Common myeloid progenitor, CD34-positive (primary cell): ENCODE data around the gene INPP4B.
A peak's percentile ranks its signal among the peaks of the same experiment; 100 is the strongest.

Source experiments
- CTCF ChIA-PET: fragments of 350-600 bp; sonication (Branson Sonifier 250); formaldehyde crosslinking; loops from one replicate; lab custom pipeline; 2021; ENCODE audit warnings: antibody characterized with exemption; lab: Charles Lee
- POLR2A ChIA-PET: fragments of 350-600 bp; sonication (Branson Sonifier 250); formaldehyde crosslinking; loops from one replicate; lab custom pipeline; 2021; ENCODE audit warnings: antibody characterized with exemption; lab: Charles Lee
- DNase-seq, 3 donors: peaks; one replicate each; pipeline versions ENCODE4 v3.0.0 to v3.0.0-alpha.2; 2013
- H3K27ac ChIP-seq, 2 experiments: 1 replicate in 1 of 2; 2 replicates in 1 of 2; pipeline ENCODE4 v1.7.0; 2013; ENCODE audit warnings: inconsistent platforms in 2 of 2, low read length in 2 of 2, mild to moderate bottlenecking in 2 of 2, low read depth in 1 of 2, moderate library complexity in 1 of 2; ENCODE audit not compliant: severe bottlenecking in 2 of 2, insufficient read depth in 1 of 2, poor library complexity in 1 of 2
- H3K27me3 ChIP-seq, 5 experiments: replicated peaks in 2 of 5; 1 replicate in 3 of 5; 2 replicates in 2 of 5; pipeline versions ENCODE4 v1.6.1 to v1.7.0; 2013; ENCODE audit warnings: low read length in 4 of 5, mild to moderate bottlenecking in 2 of 5, moderate library complexity in 2 of 5, inconsistent platforms in 1 of 5; ENCODE audit not compliant: insufficient read depth in 5 of 5, control insufficient read depth in 4 of 5
- H3K36me3 ChIP-seq, 4 experiments: 1 replicate in 2 of 4; 2 replicates in 2 of 4; pipeline versions ENCODE4 v1.6.1 to v1.7.0; 2013; ENCODE audit warnings: low read length in 3 of 4, control low read depth in 1 of 4, mild to moderate bottlenecking in 1 of 4; ENCODE audit not compliant: control insufficient read depth in 4 of 4, insufficient read depth in 4 of 4
- H3K4me1 ChIP-seq, 4 experiments: 1 replicate in 3 of 4; 2 replicates in 1 of 4; pipeline versions ENCODE4 v1.6.1 to v1.7.1; 2013; ENCODE audit warnings: low read length in 3 of 4, mild to moderate bottlenecking in 3 of 4, control low read depth in 1 of 4, inconsistent platforms in 1 of 4, moderate library complexity in 1 of 4; ENCODE audit not compliant: control insufficient read depth in 4 of 4, insufficient read depth in 4 of 4; ENCODE audit errors: control extremely low read depth in 1 of 4
- H3K4me3 ChIP-seq, 7 experiments: 1 replicate in 4 of 7; 2 replicates in 3 of 7; pipeline versions ENCODE4 v1.5.1 to v1.7.0; 2013; ENCODE audit warnings: mild to moderate bottlenecking in 7 of 7, low read length in 6 of 7, moderate library complexity in 6 of 7, inconsistent platforms in 2 of 7, low read depth in 2 of 7, control low read depth in 1 of 7; ENCODE audit not compliant: insufficient read depth in 4 of 7, control insufficient read depth in 1 of 7; ENCODE audit errors: extremely low read depth in 1 of 7
- H3K9me3 ChIP-seq, 5 experiments: 1 replicate in 4 of 5; 2 replicates in 1 of 5; pipeline versions ENCODE4 v1.6.1 to v1.7.1; 2013; ENCODE audit warnings: low read length in 4 of 5, mild to moderate bottlenecking in 2 of 5, inconsistent platforms in 1 of 5, low read depth in 1 of 5, moderate library complexity in 1 of 5; ENCODE audit not compliant: control insufficient read depth in 4 of 5, insufficient read depth in 2 of 5; ENCODE audit errors: control extremely low read depth in 1 of 5
- WGBS: methylation state at CpG from one replicate; pipeline ENCODE4 v1.1.5; 2013; ENCODE audit not compliant: insufficient coverage; 5-methylcytosine and 5-hydroxymethylcytosine counted together

The INPP4B gene

DNA sequence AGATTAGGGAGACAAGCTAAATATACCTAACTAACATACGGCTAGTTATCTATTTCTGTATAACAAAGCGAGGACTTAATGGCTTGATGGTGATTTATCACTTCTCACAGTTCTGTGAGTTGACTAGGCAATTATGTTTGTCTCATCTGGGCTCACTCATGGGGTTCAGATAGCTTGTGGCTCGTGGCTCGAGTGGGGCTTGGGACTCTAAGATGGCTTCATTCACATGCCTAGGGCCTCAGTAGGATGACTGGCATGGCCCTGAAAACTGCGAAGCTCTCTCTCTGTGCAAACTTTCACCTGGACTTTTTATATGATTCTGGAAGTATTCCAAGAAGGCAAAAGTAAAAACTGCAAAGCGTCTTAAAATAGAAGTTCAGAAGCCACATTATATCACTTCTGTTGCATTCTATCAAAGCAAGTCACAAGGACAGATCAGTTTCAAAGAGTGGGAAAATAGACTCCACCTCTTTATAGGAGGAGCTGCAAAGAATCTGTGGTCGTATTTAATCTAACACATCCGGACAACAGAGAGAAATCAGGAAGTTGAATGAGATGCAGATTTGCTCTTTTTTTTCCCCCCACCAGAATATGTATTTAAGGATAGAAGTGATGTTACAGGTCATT, 491.2 kb downstream of the INPP4B start:
- CTCF ChIA-PET = interaction anchor here (0.7 to 3.6 kb wide), 17 partner anchors 9 to 495 kb away, joined by 3 to 23 read pairs (median 4); no protein-coding TSS in a partner anchor
- H3K4me3 ChIP-seq = peak overlapping the region in 1 of 7 experiments; percentile 7
- H3K27ac ChIP-seq = no peak overlapping the region
- 76% methylated on average over 5 of the region's 8 CpGs for WGBS
- no peaks in the 10 kb centered on the region for H3K36me3 ChIP-seq
- H3K4me1 ChIP-seq = peaks cover 15 to 42% (median 21%) of the 10 kb centered on the region in 4 experiments
- peak; percentile 62 to 87 (median 82) for DNase-seq
- no peaks in the 10 kb centered on the region for H3K9me3 ChIP-seq
- POLR2A ChIA-PET = no interaction called here
- no peaks in the 10 kb centered on the region for H3K27me3 ChIP-seq

DNA sequence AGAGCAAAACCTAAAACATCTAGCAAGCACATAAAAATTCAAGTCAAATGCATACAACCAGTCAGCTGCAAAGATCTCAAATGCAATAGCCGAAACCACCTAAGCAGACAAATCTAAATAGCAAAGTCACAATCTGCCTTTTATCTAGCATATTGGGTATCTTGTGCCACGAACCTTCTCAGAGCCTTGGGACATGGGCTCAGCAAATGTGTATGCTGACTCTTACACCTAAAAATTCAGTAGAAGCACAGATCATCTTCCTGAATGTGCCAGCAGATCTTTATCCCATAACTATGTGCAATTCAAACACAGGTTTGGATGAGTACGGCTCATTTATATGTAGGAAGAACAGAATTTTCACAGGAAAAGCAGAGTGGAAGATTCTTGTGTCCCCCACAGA, 492.1 kb downstream of the INPP4B start:
- no peaks in the 10 kb centered on the region for H3K36me3 ChIP-seq
- H3K27ac ChIP-seq = no peak overlapping the region
- ChIA-PET CTCF (interaction anchor here (0.7 to 3.8 kb wide), 13 partner anchors 13 to 496 kb away, joined by 3 to 23 read pairs (median 4); partner anchors contain the start of gene INPP4B), POLR2A (no interaction called here)
- no peaks in the 10 kb centered on the region for H3K9me3 ChIP-seq
- H3K27me3 ChIP-seq = no peaks in the 10 kb centered on the region
- H3K4me1 ChIP-seq = peaks cover 15 to 42% (median 21%) of the 10 kb centered on the region in 4 experiments
- DNase-seq = no peak
- WGBS = 94% methylated on average over 2 of the region's 3 CpGs
- no peak overlapping the region for H3K4me3 ChIP-seq

DNA sequence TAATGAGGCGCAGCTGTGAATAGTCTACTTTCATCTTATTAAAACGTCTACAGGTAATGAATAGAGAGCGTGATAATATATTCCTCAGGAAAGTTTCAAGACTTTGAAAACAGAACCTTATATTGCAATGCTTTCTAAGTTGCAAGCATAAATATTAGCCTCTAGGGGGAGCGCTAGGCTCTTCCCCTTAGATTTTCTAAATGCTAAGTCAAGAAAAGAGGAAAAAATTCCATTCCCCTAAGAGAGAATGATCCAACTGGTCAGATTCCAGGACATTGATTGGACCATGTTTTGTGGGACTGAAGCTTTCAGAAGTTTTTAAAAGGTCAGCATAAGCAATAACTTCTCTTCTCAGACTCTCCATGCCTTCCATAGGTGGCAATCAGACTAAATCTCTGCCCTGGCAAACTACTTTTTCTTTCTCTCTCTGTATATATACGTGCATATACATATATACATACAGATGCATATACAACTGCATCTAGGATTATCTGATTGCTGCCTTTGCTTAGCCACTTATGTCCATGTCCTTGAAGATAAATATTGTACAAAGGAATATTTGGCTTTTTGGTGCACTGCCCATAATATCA, 492.9 kb downstream of the INPP4B start:
- CTCF ChIA-PET = interaction anchor here (0.8 to 3.8 kb wide), 15 partner anchors 10 to 493 kb away, joined by 3 to 23 read pairs (median 4); partner anchors contain the start of gene INPP4B
- H3K36me3 ChIP-seq = no peaks in the 10 kb centered on the region
- H3K27ac ChIP-seq = no peak overlapping the region
- peak overlapping the region in 1 of 7 experiments; percentile 55 for H3K4me3 ChIP-seq
- WGBS = 0% methylated on average over 1 of the region's 5 CpGs
- POLR2A ChIA-PET = no interaction called here
- H3K27me3 ChIP-seq = no peaks in the 10 kb centered on the region
- H3K9me3 ChIP-seq = no peaks in the 10 kb centered on the region
- peaks cover 15 to 42% (median 21%) of the 10 kb centered on the region in 4 experiments for H3K4me1 ChIP-seq
- DNase-seq = peak; percentile 65 to 73 (median 65)

DNA sequence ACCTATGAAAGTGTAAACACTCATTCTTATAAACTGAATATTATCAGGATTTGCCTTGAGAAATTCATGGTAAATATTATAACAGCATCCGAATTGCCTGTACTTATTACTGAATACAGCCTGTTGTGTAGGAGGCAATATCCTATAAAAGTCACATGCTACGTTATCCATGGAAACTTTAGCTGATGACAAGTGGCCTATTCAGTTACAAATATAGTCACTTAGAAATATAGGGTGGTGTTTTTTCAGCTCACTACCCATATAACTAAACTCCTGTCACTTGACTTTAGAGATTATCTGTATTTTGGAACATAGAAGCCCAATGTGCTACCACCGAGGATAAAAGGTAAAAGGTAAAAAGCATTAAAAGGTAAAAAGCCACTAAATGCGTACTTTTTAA, 493.4 kb downstream of the INPP4B start:
- peaks cover 15 to 42% (median 21%) of the 10 kb centered on the region in 4 experiments for H3K4me1 ChIP-seq
- 33% methylated on average over 1 of the region's 4 CpGs for WGBS
- no peaks in the 10 kb centered on the region for H3K36me3 ChIP-seq
- no peaks in the 10 kb centered on the region for H3K27me3 ChIP-seq
- peak overlapping the region in 1 of 7 experiments; percentile 55 for H3K4me3 ChIP-seq
- POLR2A ChIA-PET = interaction anchor here (0.6 kb wide), 1 partner anchor 70 kb away, joined by 3 read pairs; no protein-coding TSS in a partner anchor
- CTCF ChIA-PET = interaction anchor here (0.8 to 3.8 kb wide), 18 partner anchors 11 to 498 kb away, joined by 3 to 23 read pairs (median 4); partner anchors contain the start of gene INPP4B
- H3K27ac ChIP-seq = peak overlapping the region in 1 of 2 experiments; percentile 80
- no peak for DNase-seq
- H3K9me3 ChIP-seq = no peaks in the 10 kb centered on the region

DNA sequence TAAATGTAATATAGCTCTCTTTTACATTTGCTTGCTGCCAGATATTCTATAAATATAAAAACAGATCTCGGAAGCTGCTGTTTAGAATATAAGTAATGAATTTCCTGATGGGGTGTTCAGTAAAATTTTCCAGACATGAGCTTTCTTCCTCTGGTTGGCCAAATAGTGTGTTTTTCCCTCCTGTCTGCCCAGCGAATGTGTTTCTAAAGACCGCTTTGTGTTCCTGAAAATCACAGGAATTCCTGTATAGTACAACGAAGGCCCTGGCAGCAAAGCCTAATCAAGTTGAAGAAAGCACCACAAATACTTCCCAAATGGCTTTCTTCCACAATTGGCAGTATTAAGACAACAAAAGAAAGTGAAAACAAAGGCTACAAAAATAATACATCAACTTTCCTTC, 494.1 kb downstream of the INPP4B start:
- ChIA-PET POLR2A (no interaction called here), CTCF (interaction anchor here (0.9 to 3.8 kb wide), 14 partner anchors 8 to 732 kb away, joined by 3 to 19 read pairs (median 3); partner anchors contain the start of gene INPP4B)
- Histone ChIP-seq H3K4me3 (peak overlapping the region in 6 of 7 experiments; percentile 32 to 75 (median 53)), H3K36me3 (no peaks in the 10 kb centered on the region), H3K9me3 (no peaks in the 10 kb centered on the region), H3K4me1 (peaks cover 15 to 45% (median 22%) of the 10 kb centered on the region in 4 experiments), H3K27ac (peak overlapping the region; percentile 80), H3K27me3 (no peaks in the 10 kb centered on the region)
- 7% methylated on average over 3 of the region's 4 CpGs for WGBS
- no peak for DNase-seq

DNA sequence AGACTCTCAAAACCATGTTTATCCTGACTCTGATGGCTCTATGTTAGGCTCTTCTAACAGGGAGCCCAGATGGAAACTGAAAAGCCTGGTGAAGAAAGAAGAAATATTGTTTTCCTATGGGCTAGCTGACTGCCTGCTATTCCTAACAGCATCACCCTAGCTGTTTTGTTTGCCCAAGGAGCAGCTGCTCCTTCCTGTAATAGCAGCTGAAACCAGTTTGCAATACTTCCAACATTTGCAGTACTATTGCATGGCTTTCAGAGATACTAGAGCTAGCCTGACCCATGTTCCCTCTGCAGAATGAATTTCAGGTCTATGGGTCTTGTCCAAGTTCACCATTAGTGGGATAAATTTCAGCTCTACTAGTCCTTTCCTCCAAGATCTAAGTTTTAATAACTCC, 495.2 kb downstream of the INPP4B start:
- Histone ChIP-seq H3K9me3 (no peaks in the 10 kb centered on the region), H3K27me3 (no peaks in the 10 kb centered on the region), H3K36me3 (no peaks in the 10 kb centered on the region), H3K27ac (no peak overlapping the region), H3K4me3 (no peak overlapping the region), H3K4me1 (peaks cover 15 to 49% (median 22%) of the 10 kb centered on the region in 4 experiments)
- no peak for DNase-seq
- CTCF ChIA-PET = interaction anchor here (0.6 to 3.8 kb wide), 8 partner anchors 7 to 733 kb away, joined by 3 to 19 read pairs (median 3); partner anchors contain the start of gene INPP4B
- POLR2A ChIA-PET = no interaction called here
